HL-60/S4 (cell line): ENCODE results near the gene KIRREL3.

Experiments
- in situ Hi-C: fragments of 300-500 bp; cut with MboI; formaldehyde crosslinking; loops from 2 replicates; pipeline ENCODE4 v1.14.3; 2022; ENCODE audit warnings: low sequenced_read_pairs

Gene KIRREL3

GRCh38 chr11:126748793-126749192, 251.8 kb downstream of the KIRREL3 start:
- in situ Hi-C loops, result no loop called here

DNA sequence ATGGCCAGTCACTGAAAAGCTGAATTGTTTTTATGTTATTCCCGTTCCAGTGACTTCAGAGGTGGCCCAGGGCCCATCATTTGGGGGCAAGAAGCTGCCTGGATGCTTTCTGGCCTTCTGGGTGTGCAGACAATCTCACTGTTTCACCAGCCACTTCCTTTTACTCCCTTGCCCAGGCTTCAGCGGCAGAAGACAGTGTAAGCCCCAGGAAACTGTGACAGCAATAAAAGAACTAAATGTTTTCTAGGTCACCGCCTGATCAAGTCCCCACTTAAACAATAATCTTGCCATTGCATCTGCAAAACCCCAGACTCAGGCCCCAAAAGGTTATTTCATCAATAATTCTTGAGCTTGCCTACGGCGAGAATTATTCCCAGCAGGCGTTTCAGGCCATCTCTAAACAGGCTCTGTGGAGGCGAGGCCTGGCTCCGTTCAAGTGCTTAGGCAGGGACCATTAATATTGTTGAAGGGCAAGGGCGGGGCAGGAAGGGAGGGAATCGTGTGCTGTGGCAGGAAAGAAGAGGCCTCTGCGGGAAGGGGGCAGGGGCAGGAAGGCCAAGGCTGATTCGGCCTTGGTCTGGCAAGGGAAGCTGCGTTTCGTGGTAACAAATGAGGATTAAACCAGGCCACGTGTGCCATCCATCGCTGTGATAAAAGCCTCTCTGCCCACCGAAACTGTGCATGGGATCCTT, 252.3 kb downstream of the KIRREL3 start:
- in situ Hi-C loops, result no loop called here

- in situ Hi-C loops, result no loop called here
These were observed 253.3 kb downstream of the KIRREL3 start for GRCh38 chr11:126747315-126747714.

DNA sequence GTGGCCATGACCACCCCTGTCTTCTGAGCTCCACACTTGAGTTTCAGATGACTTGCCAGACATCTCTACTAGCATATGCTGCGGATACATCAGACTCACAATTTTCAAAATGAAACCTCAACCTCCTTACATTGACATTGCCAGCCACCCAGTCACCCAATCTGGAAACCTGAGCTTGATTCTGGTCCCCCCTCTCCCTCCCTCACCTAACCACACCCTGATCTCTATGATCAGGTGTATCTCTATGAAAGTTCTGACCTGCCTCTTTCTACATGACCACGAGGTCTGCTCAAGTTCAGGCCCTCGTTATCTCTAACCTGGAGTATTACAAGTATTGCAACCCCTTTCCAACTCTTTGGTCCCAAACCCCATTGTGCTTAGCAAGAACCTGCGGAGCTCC, 254.1 kb downstream of the KIRREL3 start:
- in situ Hi-C loops, result no loop called here

DNA sequence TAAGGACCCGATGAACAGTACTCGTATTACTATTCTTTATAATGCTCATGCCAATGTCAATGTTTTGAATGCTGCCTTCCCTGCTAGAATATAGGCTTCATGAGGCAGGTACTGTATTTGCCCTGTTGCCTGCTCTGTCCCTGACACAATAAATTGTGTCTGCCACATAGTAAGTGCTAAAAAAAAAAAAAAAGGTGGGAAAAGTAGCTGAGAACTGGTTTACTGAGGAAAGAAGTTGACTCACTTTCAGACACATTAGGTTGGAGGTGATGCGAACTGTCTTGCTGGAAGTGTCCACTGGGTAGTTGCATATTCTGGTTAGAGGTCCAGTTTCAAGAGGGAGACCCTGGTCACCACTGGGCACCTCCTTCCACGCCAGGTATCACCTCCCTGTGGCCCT, 255.9 kb downstream of the KIRREL3 start:
- in situ Hi-C loops, result no loop called here

DNA sequence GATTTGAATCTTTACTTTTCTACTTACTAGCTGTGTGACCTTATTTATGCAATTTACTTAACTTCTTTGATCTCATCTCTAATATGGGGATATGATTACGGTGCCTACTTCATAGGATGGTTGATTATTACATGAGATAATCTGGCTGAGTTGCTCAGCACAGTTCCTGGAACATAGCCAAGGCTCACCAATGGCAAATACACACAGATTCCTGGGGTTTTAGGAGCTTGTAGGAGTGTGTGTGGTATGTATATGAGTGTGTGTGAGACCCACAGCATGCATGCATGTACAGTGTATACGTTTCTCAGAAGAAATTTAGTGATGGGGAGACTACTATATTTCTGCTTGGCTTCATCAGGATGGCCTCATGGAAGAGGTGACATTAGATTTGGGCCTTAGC, 256.9 kb downstream of the KIRREL3 start:
- in situ Hi-C loops, result no loop called here

GRCh38 chr11:126742582-126742981, 258.0 kb downstream of the KIRREL3 start:
- in situ Hi-C loops, result no loop called here

DNA sequence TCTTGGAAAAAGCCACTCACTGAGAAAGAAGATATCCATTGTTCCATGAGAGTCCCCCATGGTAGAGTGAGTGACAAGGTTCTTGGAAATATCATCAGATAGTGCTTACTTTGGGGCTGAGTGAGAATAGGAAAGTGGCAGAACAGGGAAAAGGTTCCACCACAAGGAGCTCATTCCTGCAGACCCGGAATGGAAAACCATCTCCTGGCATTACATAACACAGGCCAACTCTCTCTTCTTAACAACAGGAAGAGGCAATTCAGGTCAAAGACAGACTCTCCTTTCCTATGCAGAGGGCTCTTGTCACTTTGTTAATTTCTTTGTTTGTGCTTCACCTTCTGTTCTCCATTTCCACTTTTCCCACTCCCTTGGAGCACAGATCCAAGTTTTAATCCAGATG, 259.7 kb downstream of the KIRREL3 start:
- in situ Hi-C loops, result no loop called here

DNA sequence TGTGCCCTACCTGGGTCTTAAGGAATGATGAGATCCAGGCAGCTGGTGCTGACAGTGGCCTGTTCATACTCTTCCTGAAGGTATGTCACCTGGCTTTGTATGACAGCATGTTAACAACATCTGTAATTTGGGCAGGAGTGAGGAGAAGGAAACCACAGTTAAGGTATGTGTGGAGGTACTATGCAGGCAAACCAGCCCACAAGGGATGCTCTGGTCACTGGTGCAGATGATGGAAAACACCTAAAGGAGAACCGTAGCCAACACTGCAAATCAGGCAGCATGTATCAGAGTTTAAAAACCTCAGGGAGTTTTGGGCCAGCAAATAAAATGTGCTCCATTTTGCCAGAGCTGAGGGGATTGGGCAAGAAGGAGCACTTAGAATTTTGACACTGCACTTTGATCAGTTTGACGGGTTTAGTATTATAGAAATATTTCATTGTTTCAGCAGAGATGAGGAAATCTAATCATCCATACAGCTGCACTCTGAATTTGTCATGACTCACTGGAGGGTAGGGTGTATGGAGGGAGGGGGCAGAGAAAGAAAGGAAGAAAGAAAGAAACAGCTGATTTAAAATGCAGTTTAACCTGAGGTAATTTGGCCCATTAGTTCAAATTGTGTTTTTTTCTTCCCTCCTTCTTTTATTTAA, 260.9 kb downstream of the KIRREL3 start:
- in situ Hi-C loops, result no loop called here

DNA sequence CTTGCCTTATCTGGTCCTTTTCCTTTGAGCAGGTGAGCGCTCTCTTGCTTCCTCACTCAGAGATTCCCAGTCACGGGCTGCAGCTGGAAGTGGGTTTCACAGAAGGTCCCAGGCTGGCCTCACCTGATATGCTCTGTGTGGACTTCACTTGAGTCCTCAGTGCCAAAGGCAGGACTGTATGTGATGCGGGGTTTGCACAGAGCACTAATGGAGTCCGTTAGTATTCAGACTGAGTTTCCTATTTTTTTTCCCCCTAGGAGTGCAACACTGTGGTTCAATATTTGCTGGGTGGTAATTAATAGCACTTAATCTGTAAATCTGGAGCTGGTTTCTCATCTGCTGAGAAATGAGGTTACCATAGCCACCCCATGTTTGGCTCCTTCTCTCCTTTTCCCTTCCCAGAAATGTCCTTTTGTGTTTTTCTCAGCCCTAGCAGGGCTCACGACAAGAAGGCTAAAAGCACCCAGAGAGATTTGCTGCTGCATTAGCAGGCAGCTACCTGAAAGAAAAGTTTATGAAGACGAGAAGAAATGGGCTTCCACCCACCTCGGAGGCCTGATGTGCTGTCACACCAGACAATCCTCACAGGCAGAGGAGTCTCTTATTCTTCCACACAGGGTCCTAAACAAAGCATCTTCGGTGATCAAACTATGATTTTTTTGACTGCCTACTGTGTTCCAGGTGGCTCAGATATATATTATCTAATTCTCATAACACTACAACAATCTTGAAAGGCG, 262.1 kb downstream of the KIRREL3 start:
- in situ Hi-C loops, result no loop called here

- in situ Hi-C loops, result no loop called here
These were observed 263.6 kb downstream of the KIRREL3 start for GRCh38 chr11:126736682-126737572.

DNA sequence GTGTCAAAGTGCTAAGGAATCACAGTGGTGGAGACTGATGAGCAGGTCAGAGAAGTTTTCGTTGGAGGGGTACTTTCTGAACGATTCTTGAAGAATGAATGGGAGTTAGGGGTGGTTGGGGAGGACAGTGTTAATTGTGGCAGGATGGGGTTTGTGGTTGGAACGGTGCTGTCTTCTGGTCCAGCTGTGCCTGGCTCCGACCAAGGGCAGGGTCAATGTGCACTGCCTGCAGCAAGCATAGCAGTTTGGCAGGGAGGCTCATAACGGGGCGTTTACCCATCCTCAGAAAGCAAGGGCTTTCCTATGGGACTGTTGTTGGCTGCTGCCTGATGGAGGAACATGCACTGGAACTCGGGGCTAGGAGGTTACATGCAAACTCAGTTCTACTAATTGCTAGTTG, 265.8 kb downstream of the KIRREL3 start:
- in situ Hi-C loops, result no loop called here

GRCh38 chr11:126733685-126734084, 266.9 kb downstream of the KIRREL3 start:
- in situ Hi-C loops, result no loop called here

GRCh38 chr11:126732981-126733380, 267.6 kb downstream of the KIRREL3 start:
- in situ Hi-C loops, result no loop called here

DNA sequence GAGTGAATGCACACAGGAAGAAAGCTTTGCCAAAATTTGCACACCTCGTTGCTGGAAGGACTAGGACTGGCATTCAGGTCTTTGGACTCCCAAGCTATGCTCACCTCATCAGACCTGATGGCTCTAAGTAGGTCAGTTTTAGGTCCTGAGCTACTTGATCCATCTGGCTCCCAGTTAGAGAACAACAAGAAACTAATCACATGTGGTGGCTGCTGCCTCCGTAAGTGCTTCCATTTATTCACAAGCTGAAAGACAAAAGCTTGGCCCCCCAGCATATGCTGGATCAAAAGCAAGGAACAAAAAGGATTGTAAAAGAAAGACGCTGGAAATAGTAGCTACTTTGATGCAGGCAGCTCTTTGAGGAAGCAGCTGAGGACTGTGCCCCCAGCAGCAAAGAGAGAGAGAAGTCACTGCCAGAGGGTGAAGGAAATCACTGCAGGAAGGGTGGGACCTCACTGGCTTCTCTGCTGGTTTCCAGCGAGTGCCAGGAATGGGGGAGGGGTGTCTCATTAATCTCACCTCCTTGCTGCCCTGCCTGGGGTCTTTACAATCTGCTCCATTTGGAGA, 268.9 kb downstream of the KIRREL3 start:
- in situ Hi-C loops, result no loop called here

DNA sequence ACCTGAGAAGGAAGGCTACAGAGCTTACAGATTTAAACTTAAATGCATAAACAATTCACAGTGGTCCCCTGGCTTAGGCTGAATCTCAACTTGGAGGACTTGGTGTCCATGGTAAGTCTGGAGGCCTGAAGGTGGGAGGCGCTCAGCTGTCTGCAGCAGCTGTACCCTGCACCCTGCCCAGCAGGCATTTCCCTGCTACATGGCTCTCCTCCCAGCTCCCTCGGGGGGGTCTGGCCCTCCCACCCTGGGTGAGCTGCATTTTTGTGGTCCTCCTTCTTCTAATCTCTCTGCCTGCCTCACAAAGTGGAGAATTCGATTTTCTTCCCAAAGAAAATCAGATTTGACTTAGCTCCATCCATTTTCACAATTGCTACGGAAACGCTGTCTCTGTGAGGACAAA, 273.2 kb downstream of the KIRREL3 start:
- in situ Hi-C loops, result no loop called here

- in situ Hi-C loops, result no loop called here
These were observed 275.0 kb downstream of the KIRREL3 start for GRCh38 chr11:126725521-126725920.

- in situ Hi-C loops, result no loop called here
These were observed 275.5 kb downstream of the KIRREL3 start for GRCh38 chr11:126725043-126725442.

DNA sequence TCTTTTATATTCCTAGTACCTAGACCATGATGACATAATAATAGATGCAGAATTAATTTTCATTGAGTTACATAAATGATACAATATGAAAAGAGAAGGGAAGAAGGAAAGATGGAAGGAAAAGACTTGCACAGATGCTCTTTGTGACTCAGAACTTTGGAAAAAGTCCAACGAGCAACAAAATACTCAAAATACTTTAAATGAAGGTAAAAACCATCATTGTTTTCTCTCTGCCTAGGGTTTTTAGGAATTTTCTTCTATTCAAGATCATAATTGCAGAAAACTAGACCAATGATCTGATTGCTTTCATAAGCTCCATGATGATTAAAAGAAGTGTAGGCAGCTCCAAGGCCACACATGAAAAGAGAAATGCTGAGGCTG, 276.9 kb downstream of the KIRREL3 start:
- in situ Hi-C loops, result loop anchor here (25.0 kb wide), 1 partner anchor 264 kb away; no protein-coding TSS in a partner anchor

GRCh38 chr11:126722956-126723664, 277.5 kb downstream of the KIRREL3 start:
- in situ Hi-C loops, result loop anchor here (25.0 kb wide), 1 partner anchor 264 kb away; no protein-coding TSS in a partner anchor
